Bronchial epithelial cell (primary cell): Measurements from ENCODE around the gene CBX6. TPM values are rescaled to one million over a fixed set of nuclear protein-coding genes. Genes with fewer than 3 reads are reported as not detected.

Source experiments
- DNase-seq: peaks from one replicate; pipeline ENCODE4 v3.0.0-alpha.2; 2010; ENCODE audit warnings: low read depth
- FAIRE-seq: peaks from 2 replicates; lab custom pipeline; 2011; peaks lifted over from hg19 to GRCh38; lab: Jason Lieb, UNC
- H3K27me3 ChIP-seq: 2 replicates; pipeline ENCODE4 v1.5.1; 2011; ENCODE audit warnings: low read length; ENCODE audit not compliant: control insufficient read depth, insufficient read depth
- H3K36me3 ChIP-seq: 2 replicates; pipeline ENCODE4 v1.5.1; 2011; ENCODE audit warnings: low read length; ENCODE audit not compliant: control insufficient read depth, insufficient read depth
- H3K4me3 ChIP-seq: 2 replicates; pipeline ENCODE4 v1.5.1; 2011; ENCODE audit warnings: mild to moderate bottlenecking, low read depth, low read length, control low read depth
- total RNA-seq: library from RNA; depleted of rRNA; stranded (reverse); fragments of >200 nt; gene quantifications from 2 replicates; pipeline ENCODE4 v1.2.1, GENCODE V29; 2014
- TF ChIP-seq, protein P1 (sequence below): IDR thresholded peaks from 2 replicates; pipeline ENCODE4 v1.5.1; 2011; ENCODE audit warnings: mild to moderate bottlenecking, moderate library complexity, low read length, control low read depth, inconsistent platforms; ENCODE audit not compliant: insufficient read depth, severe bottlenecking

Gene CBX6
- total RNA-seq, 1 donor from 2014 or later = 6.8 TPM

GRCh38 chr22:38868886-38869381 is 3.1 kb downstream of the CBX6 start:
- Histone ChIP-seq H3K27me3 (no peaks in the 10 kb centered on the region), H3K36me3 (no peaks in the 10 kb centered on the region), H3K4me3 (no peak overlapping the region)
- DNase-seq = peak; percentile 23
- FAIRE-seq = peak; percentile 18
- TF ChIP-seq, protein P1, sequence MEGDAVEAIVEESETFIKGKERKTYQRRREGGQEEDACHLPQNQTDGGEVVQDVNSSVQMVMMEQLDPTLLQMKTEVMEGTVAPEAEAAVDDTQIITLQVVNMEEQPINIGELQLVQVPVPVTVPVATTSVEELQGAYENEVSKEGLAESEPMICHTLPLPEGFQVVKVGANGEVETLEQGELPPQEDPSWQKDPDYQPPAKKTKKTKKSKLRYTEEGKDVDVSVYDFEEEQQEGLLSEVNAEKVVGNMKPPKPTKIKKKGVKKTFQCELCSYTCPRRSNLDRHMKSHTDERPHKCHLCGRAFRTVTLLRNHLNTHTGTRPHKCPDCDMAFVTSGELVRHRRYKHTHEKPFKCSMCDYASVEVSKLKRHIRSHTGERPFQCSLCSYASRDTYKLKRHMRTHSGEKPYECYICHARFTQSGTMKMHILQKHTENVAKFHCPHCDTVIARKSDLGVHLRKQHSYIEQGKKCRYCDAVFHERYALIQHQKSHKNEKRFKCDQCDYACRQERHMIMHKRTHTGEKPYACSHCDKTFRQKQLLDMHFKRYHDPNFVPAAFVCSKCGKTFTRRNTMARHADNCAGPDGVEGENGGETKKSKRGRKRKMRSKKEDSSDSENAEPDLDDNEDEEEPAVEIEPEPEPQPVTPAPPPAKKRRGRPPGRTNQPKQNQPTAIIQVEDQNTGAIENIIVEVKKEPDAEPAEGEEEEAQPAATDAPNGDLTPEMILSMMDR = peak; percentile 92

GRCh38 chr22:38868286-38868721 is 3.7 kb downstream of the CBX6 start:
- Histone ChIP-seq H3K4me3 (no peak overlapping the region), H3K36me3 (no peaks in the 10 kb centered on the region), H3K27me3 (no peaks in the 10 kb centered on the region)
- FAIRE-seq (peak; percentile 72), DNase-seq (no peak)
- TF ChIP-seq, protein P1 = no peak

- Histone ChIP-seq H3K4me3 (no peak overlapping the region), H3K27me3 (no peaks in the 10 kb centered on the region), H3K36me3 (no peaks in the 10 kb centered on the region)
- no peak for DNase-seq
- no peak for FAIRE-seq
- TF ChIP-seq, protein P1 = no peak
Observed at GRCh38 chr22:38867471-38868285, 4.3 kb downstream of the CBX6 start.

- Histone ChIP-seq H3K36me3 (no peaks in the 10 kb centered on the region), H3K4me3 (no peak overlapping the region), H3K27me3 (no peaks in the 10 kb centered on the region)
- TF ChIP-seq, protein P1 = no peak
- DNase-seq (no peak), FAIRE-seq (no peak)
Observed at GRCh38 chr22:38867124-38867455, 4.9 kb downstream of the CBX6 start.

- no peaks in the 10 kb centered on the region for H3K36me3 ChIP-seq
- H3K4me3 ChIP-seq = no peak overlapping the region
- TF ChIP-seq, protein P1 = no peak
- H3K27me3 ChIP-seq = no peaks in the 10 kb centered on the region
- FAIRE-seq (no peak), DNase-seq (no peak)
Observed at GRCh38 chr22:38866399-38867123, 5.5 kb downstream of the CBX6 start.
